H9 (cell line): Measurements from ENCODE around the gene GAS2. TPM values are rescaled to one million over a fixed set of nuclear protein-coding genes. Genes with fewer than 3 reads are reported as not detected.

Source experiments
- DNase-seq: peaks from one replicate; pipeline ENCODE4 v3.0.0-alpha.2; 2017
- H2AFZ ChIP-seq: one replicate; pipeline ENCODE4 v1.6.1; 2013; ENCODE audit warnings: mild to moderate bottlenecking, low read length, control low read depth, moderate library complexity
- H2AK5ac ChIP-seq: 2 replicates; pipeline ENCODE4 v1.6.1; 2013; ENCODE audit warnings: low read length, control low read depth, mixed read lengths; ENCODE audit not compliant: insufficient read length
- H2BK120ac ChIP-seq: one replicate; pipeline ENCODE4 v1.6.1; 2013; ENCODE audit warnings: low read depth, mild to moderate bottlenecking, low read length, control low read depth, inconsistent platforms; ENCODE audit not compliant: poor library complexity, severe bottlenecking
- H2BK12ac ChIP-seq: 2 replicates; pipeline ENCODE4 v1.6.1; 2013; ENCODE audit warnings: low read length, control low read depth, mixed read lengths, low read depth; ENCODE audit not compliant: insufficient read length
- H2BK15ac ChIP-seq: 2 replicates; pipeline ENCODE4 v1.6.1; 2013; ENCODE audit warnings: low read depth, low read length, control low read depth
- H2BK20ac ChIP-seq: one replicate; pipeline ENCODE4 v1.6.1; 2013; ENCODE audit warnings: low read depth, mild to moderate bottlenecking, low read length, control low read depth, inconsistent platforms; ENCODE audit not compliant: poor library complexity, severe bottlenecking
- H2BK5ac ChIP-seq: 2 replicates; pipeline ENCODE4 v1.6.1; 2013; ENCODE audit warnings: low read length, control low read depth, mixed read lengths; ENCODE audit not compliant: insufficient read length
- H3K14ac ChIP-seq: 2 replicates; pipeline ENCODE4 v1.6.1; 2013; ENCODE audit warnings: low read length, control low read depth; ENCODE audit not compliant: insufficient read depth
- H3K18ac ChIP-seq: 2 replicates; pipeline ENCODE4 v1.6.1; 2013; ENCODE audit warnings: low read depth, mild to moderate bottlenecking, mixed read lengths, low read length, control low read depth; ENCODE audit not compliant: insufficient read length
- H3K23ac ChIP-seq: 2 replicates; pipeline ENCODE4 v1.6.1; 2013; ENCODE audit warnings: low read length, control low read depth, mixed read lengths, low read depth; ENCODE audit not compliant: insufficient read length
- H3K23me2 ChIP-seq: 2 replicates; pipeline ENCODE4 v1.6.1; 2013; ENCODE audit warnings: low read depth, mild to moderate bottlenecking, mixed read lengths, low read length, control low read depth; ENCODE audit not compliant: insufficient read length, poor library complexity, severe bottlenecking
- H3K27ac ChIP-seq: 2 replicates; pipeline ENCODE4 v1.5.1; 2013; ENCODE audit warnings: low read length, control low read depth, mixed read lengths, low read depth; ENCODE audit not compliant: insufficient read length
- H3K27me3 ChIP-seq: 2 replicates; pipeline ENCODE4 v1.6.1; 2013; ENCODE audit warnings: low read length, control low read depth, inconsistent platforms; ENCODE audit not compliant: insufficient read depth
- H3K4ac ChIP-seq: 2 replicates; pipeline ENCODE4 v1.6.1; 2013; ENCODE audit warnings: low read depth, mild to moderate bottlenecking, control low read depth, inconsistent platforms, low read length, moderate library complexity
- H3K4me1 ChIP-seq: 2 replicates; pipeline ENCODE4 v1.6.1; 2013; ENCODE audit warnings: low read length, control low read depth, inconsistent platforms; ENCODE audit not compliant: insufficient read depth
- H3K4me2 ChIP-seq: 2 replicates; pipeline ENCODE4 v1.6.1; 2013; ENCODE audit warnings: low read length, control low read depth, mixed read lengths; ENCODE audit not compliant: insufficient read length, insufficient read depth
- H3K56ac ChIP-seq: 2 replicates; pipeline ENCODE4 v1.6.1; 2013; ENCODE audit warnings: low read depth, mild to moderate bottlenecking, mixed read lengths, low read length, control low read depth; ENCODE audit not compliant: insufficient read length
- H3K79me1 ChIP-seq: 2 replicates; pipeline ENCODE4 v1.6.1; 2013; ENCODE audit warnings: low read depth, mild to moderate bottlenecking, moderate library complexity, low read length, control low read depth, inconsistent platforms; ENCODE audit not compliant: insufficient read depth, poor library complexity, severe bottlenecking
- H3K79me2 ChIP-seq: 2 replicates; pipeline ENCODE4 v1.6.1; 2013; ENCODE audit warnings: low read length, control low read depth, inconsistent platforms; ENCODE audit not compliant: insufficient read depth
- H3K9ac ChIP-seq: 2 replicates; pipeline ENCODE4 v1.6.1; 2013; ENCODE audit warnings: low read length, control low read depth, mixed read lengths; ENCODE audit not compliant: insufficient read length; ENCODE audit errors: extremely low read depth
- H3K9me3 ChIP-seq: one replicate; pipeline ENCODE4 v1.6.1; 2013; ENCODE audit warnings: low read depth, low read length, inconsistent platforms; ENCODE audit not compliant: control insufficient read depth
- H3T11ph ChIP-seq: one replicate; pipeline ENCODE4 v1.6.1; 2013; ENCODE audit warnings: mild to moderate bottlenecking, low read length, control low read depth, inconsistent platforms
- H4K20me1 ChIP-seq: one replicate; pipeline ENCODE4 v1.6.1; 2013; ENCODE audit not compliant: control insufficient read depth, insufficient read length, insufficient read depth
- H4K5ac ChIP-seq: 2 replicates; pipeline ENCODE4 v1.6.1; 2013; ENCODE audit warnings: low read depth, mild to moderate bottlenecking, mixed read lengths, low read length, control low read depth; ENCODE audit not compliant: insufficient read length
- H4K8ac ChIP-seq: replicated peaks from 2 replicates; pipeline ENCODE4 v1.6.1; 2013; ENCODE audit warnings: low read length, control low read depth, mixed read lengths, low read depth; ENCODE audit not compliant: insufficient read length
- H4K91ac ChIP-seq: 2 replicates; pipeline ENCODE4 v1.6.1; 2013; ENCODE audit warnings: low read depth, mild to moderate bottlenecking, moderate library complexity, mixed read lengths, low read length, control low read depth; ENCODE audit not compliant: insufficient read length
- H3K27ac Mint-ChIP-seq, 3 experiments: 2 replicates in 2 of 3; 3 replicates in 1 of 3; pipeline ENCODE4 v1.8.0; 2020 to 2021; ENCODE audit warnings: mixed read lengths in 3 of 3, mild to moderate bottlenecking in 1 of 3, moderate library complexity in 1 of 3
- H3K27me3 Mint-ChIP-seq: 2 replicates; pipeline ENCODE4 v1.8.0; 2021; ENCODE audit warnings: low read depth, mild to moderate bottlenecking, moderate library complexity, mixed read lengths
- H3K36me3 Mint-ChIP-seq, 3 experiments: 2 replicates in 2 of 3; 3 replicates in 1 of 3; pipeline ENCODE4 v1.8.0; 2020 to 2021; ENCODE audit warnings: low read depth in 3 of 3, mixed read lengths in 3 of 3; ENCODE audit not compliant: insufficient read depth in 1 of 3
- H3K4me1 Mint-ChIP-seq, 2 experiments: 2 replicates each; pipeline ENCODE4 v1.8.0; 2020; ENCODE audit warnings: mixed read lengths in 2 of 2
- H3K4me3 Mint-ChIP-seq, 2 experiments: 2 replicates in 1 of 2; 3 replicates in 1 of 2; pipeline ENCODE4 v1.8.0; 2020 to 2021; ENCODE audit warnings: mild to moderate bottlenecking in 2 of 2, mixed read lengths in 2 of 2, moderate library complexity in 1 of 2
- H3K9me3 Mint-ChIP-seq, 2 experiments: 2 replicates in 1 of 2; 3 replicates in 1 of 2; pipeline ENCODE4 v1.8.0; 2020; ENCODE audit warnings: mild to moderate bottlenecking in 2 of 2, mixed read lengths in 2 of 2, moderate library complexity in 1 of 2
- WGBS: extraction: QIAGEN DNeasy Blood & Tissue Kit; methylation state at CpG from one replicate; pipeline ENCODE4 v1.1.7; 2013; ENCODE audit warnings: missing lambda C conversion rate, low lambda C conversion rate, mixed read lengths; ENCODE audit not compliant: insufficient read length; ENCODE audit errors: extremely low coverage; 5-methylcytosine and 5-hydroxymethylcytosine counted together
- total RNA-seq: library from RNA; stranded (reverse); gene quantifications from 2 replicates; pipeline ENCODE4 v1.2.1, GENCODE V29; 2021
- TF ChIP-seq, protein P1 (sequence below): fragments of 200-600 bp; sonication (generic); conservative IDR thresholded peaks from 3 replicates; pipeline ENCODE4 v1.8.0; 2021; ENCODE audit warnings: antibody characterized with exemption, mild to moderate bottlenecking

GAS2 gene
- total RNA-seq, 1 experiment from 2014 or later = 1.7 TPM

DNA sequence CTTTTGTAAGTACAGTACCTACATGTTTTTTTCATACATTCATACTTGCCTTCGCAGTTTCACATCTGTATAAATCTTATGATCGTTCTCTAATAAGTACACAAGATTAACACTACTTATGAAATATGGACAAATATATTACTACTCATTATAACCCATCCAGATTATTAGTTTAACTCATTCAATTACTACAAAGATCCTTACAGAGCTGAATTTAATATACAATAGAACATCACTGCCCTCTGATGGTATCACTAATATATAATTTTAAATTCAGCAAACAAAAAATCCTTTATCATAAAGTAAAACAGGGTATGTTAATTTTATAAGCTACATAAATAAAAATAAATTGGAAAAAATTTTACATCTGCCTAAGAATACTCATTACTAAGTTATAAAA is 155.8 kb downstream of the GAS2 start:
- H3K18ac ChIP-seq = no peak overlapping the region
- H3K27me3 ChIP-seq = no peaks in the 10 kb centered on the region
- no peaks in the 10 kb centered on the region for H4K20me1 ChIP-seq
- H2AK5ac ChIP-seq = no peak overlapping the region
- no peak overlapping the region for H3K14ac ChIP-seq
- H3K9me3 Mint-ChIP-seq = no peaks in the 10 kb centered on the region
- no peak overlapping the region for H4K8ac ChIP-seq
- no peak overlapping the region for H3T11ph ChIP-seq
- no peak overlapping the region for H3K4me2 ChIP-seq
- TF ChIP-seq, protein P1, sequence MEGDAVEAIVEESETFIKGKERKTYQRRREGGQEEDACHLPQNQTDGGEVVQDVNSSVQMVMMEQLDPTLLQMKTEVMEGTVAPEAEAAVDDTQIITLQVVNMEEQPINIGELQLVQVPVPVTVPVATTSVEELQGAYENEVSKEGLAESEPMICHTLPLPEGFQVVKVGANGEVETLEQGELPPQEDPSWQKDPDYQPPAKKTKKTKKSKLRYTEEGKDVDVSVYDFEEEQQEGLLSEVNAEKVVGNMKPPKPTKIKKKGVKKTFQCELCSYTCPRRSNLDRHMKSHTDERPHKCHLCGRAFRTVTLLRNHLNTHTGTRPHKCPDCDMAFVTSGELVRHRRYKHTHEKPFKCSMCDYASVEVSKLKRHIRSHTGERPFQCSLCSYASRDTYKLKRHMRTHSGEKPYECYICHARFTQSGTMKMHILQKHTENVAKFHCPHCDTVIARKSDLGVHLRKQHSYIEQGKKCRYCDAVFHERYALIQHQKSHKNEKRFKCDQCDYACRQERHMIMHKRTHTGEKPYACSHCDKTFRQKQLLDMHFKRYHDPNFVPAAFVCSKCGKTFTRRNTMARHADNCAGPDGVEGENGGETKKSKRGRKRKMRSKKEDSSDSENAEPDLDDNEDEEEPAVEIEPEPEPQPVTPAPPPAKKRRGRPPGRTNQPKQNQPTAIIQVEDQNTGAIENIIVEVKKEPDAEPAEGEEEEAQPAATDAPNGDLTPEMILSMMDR = no peak
- no peak for DNase-seq
- H3K56ac ChIP-seq = no peak overlapping the region
- H2BK5ac ChIP-seq = no peak overlapping the region
- H2BK15ac ChIP-seq = no peak overlapping the region
- H3K36me3 Mint-ChIP-seq = no peaks in the 10 kb centered on the region
- H3K23ac ChIP-seq = no peak overlapping the region
- H3K79me1 ChIP-seq = no peaks in the 10 kb centered on the region
- H2BK120ac ChIP-seq = no peak overlapping the region
- no peaks in the 10 kb centered on the region for H3K27me3 Mint-ChIP-seq
- H4K5ac ChIP-seq = no peak overlapping the region
- no peaks in the 10 kb centered on the region for H3K23me2 ChIP-seq
- H3K27ac Mint-ChIP-seq = no peak overlapping the region
- no peaks in the 10 kb centered on the region for H3K9me3 ChIP-seq
- no peak overlapping the region for H3K9ac ChIP-seq
- no peak overlapping the region for H3K4ac ChIP-seq
- no peak overlapping the region for H3K27ac ChIP-seq
- H2AFZ ChIP-seq = no peak overlapping the region
- H4K91ac ChIP-seq = no peak overlapping the region
- H3K4me1 ChIP-seq = no peaks in the 10 kb centered on the region
- no peak overlapping the region for H3K4me3 Mint-ChIP-seq
- H3K79me2 ChIP-seq = no peaks in the 10 kb centered on the region
- H3K4me1 Mint-ChIP-seq = no peaks in the 10 kb centered on the region
- H2BK20ac ChIP-seq = no peak overlapping the region
- no CpG with 5 or more reads among the region's 2 CpGs for WGBS
- no peak overlapping the region for H2BK12ac ChIP-seq
